Thoracic aorta (tissue), 2 donors: ENCODE measurements around the gene CLCN2. TPM values are rescaled to one million over a fixed set of nuclear protein-coding genes. Genes with fewer than 3 reads are reported as not detected.

Source experiments
- ATAC-seq: fragments of 150-250 bp; one replicate; pipeline ENCODE4 v1.8.0; 2017; ENCODE audit warnings: low read depth; ENCODE audit not compliant: insufficient number of reproducible peaks, low FRiP score
- DNase-seq: peaks from one replicate; pipeline ENCODE4 v3.0.0-alpha.2; 2020; ENCODE audit warnings: low spot score
- H3K27ac ChIP-seq, 2 donors: fragments of 200-600 bp; sonication (generic); 1 replicate in 1 of 2; 2 replicates in 1 of 2; pipeline ENCODE4 v1.5.1; 2016; ENCODE audit warnings: mild to moderate bottlenecking in 2 of 2, moderate library complexity in 2 of 2
- H3K27me3 ChIP-seq: fragments of 200-600 bp; sonication (generic); replicated peaks from 2 replicates; pipeline ENCODE4 v1.6.0; 2016; ENCODE audit warnings: mild to moderate bottlenecking; ENCODE audit not compliant: insufficient read depth
- H3K36me3 ChIP-seq: fragments of 200-600 bp; sonication (generic); one replicate; pipeline ENCODE4 v1.5.1; 2016
- H3K4me1 ChIP-seq, 2 donors: fragments of 200-600 bp; sonication (generic); 1 replicate in 1 of 2; 2 replicates in 1 of 2; pipeline versions ENCODE4 v1.5.1 to v1.6.0; 2016; ENCODE audit warnings: low read depth in 2 of 2, mild to moderate bottlenecking in 1 of 2; ENCODE audit not compliant: control insufficient read depth in 1 of 2
- H3K4me3 ChIP-seq: fragments of 200-600 bp; sonication (generic); 2 replicates; pipeline ENCODE4 v1.5.1; 2016; ENCODE audit warnings: mild to moderate bottlenecking
- H3K9me3 ChIP-seq: fragments of 200-600 bp; sonication (generic); 2 replicates; pipeline ENCODE4 v1.5.1; 2016
- total RNA-seq, 2 donors: library from RNA; depleted of rRNA; stranded (reverse); fragments of >200 nt; gene quantifications; one replicate each; pipeline versions ENCODE4 v1.1.0 to v1.2.3, GENCODE V29; 2016
- TF ChIP-seq, protein P1 (sequence below): fragments of 200-600 bp; sonication (generic); IDR thresholded peaks from one replicate; pipeline ENCODE4 v1.5.1; 2019; ENCODE audit warnings: antibody characterized with exemption

The CLCN2 gene
- total RNA-seq, 2 donors from 2014 or later = 4.3 to 8.0 TPM

- Histone ChIP-seq H3K4me1 (no peaks in the 10 kb centered on the region), H3K36me3 (no peaks in the 10 kb centered on the region), H3K27me3 (no peaks in the 10 kb centered on the region), H3K9me3 (no peaks in the 10 kb centered on the region), H3K27ac (no peak overlapping the region), H3K4me3 (no peak overlapping the region)
- TF ChIP-seq, protein P1, sequence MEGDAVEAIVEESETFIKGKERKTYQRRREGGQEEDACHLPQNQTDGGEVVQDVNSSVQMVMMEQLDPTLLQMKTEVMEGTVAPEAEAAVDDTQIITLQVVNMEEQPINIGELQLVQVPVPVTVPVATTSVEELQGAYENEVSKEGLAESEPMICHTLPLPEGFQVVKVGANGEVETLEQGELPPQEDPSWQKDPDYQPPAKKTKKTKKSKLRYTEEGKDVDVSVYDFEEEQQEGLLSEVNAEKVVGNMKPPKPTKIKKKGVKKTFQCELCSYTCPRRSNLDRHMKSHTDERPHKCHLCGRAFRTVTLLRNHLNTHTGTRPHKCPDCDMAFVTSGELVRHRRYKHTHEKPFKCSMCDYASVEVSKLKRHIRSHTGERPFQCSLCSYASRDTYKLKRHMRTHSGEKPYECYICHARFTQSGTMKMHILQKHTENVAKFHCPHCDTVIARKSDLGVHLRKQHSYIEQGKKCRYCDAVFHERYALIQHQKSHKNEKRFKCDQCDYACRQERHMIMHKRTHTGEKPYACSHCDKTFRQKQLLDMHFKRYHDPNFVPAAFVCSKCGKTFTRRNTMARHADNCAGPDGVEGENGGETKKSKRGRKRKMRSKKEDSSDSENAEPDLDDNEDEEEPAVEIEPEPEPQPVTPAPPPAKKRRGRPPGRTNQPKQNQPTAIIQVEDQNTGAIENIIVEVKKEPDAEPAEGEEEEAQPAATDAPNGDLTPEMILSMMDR = no peak
- ATAC-seq (no peak), DNase-seq (no peak)
These were observed 10.8 kb downstream of the CLCN2 start for GRCh38 chr3:184350618-184351017.

- Histone ChIP-seq H3K27ac (no peak overlapping the region), H3K4me3 (no peak overlapping the region), H3K36me3 (peaks cover 2% of the 10 kb centered on the region), H3K9me3 (no peaks in the 10 kb centered on the region), H3K4me1 (no peaks in the 10 kb centered on the region), H3K27me3 (no peaks in the 10 kb centered on the region)
- ATAC-seq (no peak), DNase-seq (no peak)
- TF ChIP-seq, protein P1 = no peak
These were observed 11.6 kb downstream of the CLCN2 start for GRCh38 chr3:184349563-184350470.

- H3K9me3 ChIP-seq = no peaks in the 10 kb centered on the region
- DNase-seq = no peak
- H3K36me3 ChIP-seq = peaks cover 14% of the 10 kb centered on the region
- no peak overlapping the region for H3K4me3 ChIP-seq
- no peak for ATAC-seq
- H3K4me1 ChIP-seq = no peaks in the 10 kb centered on the region
- H3K27me3 ChIP-seq = no peaks in the 10 kb centered on the region
- no peak overlapping the region for H3K27ac ChIP-seq
- TF ChIP-seq, protein P1 = no peak
These were observed 13.4 kb downstream of the CLCN2 start for GRCh38 chr3:184348057-184348382.

GRCh38 chr3:184347321-184348056, 13.9 kb downstream of the CLCN2 start:
- Histone ChIP-seq H3K27ac (no peak overlapping the region), H3K36me3 (peaks cover 20% of the 10 kb centered on the region), H3K9me3 (no peaks in the 10 kb centered on the region), H3K27me3 (no peaks in the 10 kb centered on the region), H3K4me3 (no peak overlapping the region), H3K4me1 (no peaks in the 10 kb centered on the region)
- TF ChIP-seq, protein P1 = no peak
- DNase-seq (no peak), ATAC-seq (no peak)

DNA sequence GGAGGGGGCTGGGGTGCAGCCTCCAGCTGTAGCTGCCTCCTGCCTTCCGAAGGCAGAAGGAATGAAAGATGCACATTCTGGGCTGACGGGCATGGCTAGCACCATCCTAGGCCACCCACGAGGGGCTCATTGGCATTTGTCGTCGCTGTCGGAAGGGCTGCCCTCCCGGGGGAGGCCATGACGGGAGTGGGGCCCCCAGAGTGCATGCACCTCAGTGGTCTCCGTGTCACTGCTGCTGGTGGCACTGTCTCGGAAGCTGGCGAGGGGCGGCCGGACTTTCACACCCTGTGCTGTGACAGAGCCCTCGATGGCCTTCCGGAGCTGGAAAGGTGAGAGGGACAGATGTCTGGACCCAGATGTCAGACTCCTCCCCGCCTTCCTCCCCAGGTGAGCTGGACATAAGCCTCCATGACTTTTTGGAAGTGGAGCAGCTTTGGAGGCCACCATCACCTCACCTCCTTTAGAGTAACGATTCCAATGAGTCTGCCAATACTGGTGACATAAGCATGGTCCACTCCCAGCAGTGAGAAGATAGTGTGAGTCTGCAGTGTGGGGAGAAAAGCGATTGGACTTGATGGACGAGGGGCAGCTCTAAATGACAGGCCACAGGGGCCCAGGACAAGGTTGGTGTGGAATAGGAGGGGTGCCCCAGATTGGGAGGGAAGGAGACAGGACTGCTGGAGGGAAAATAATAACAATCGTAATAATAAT, 14.8 kb downstream of the CLCN2 start:
- TF ChIP-seq, protein P1 = no peak
- Histone ChIP-seq H3K27me3 (no peaks in the 10 kb centered on the region), H3K4me3 (no peak overlapping the region), H3K36me3 (peaks cover 28% of the 10 kb centered on the region), H3K9me3 (no peaks in the 10 kb centered on the region), H3K4me1 (no peaks in the 10 kb centered on the region), H3K27ac (no peak overlapping the region)
- no peak for ATAC-seq
- DNase-seq = no peak
